HCT116 (cell line): Measurements from ENCODE around the gene MIDN. TPM values are rescaled to one million over a fixed set of nuclear protein-coding genes. Genes with fewer than 3 reads are reported as not detected.

Experiments used
- ATAC-seq: fragments of 200-7000 bp; cut with Tn5 transposase; 2 replicates; pipeline ENCODE4 v1.9.1; 2020; ENCODE audit warnings: mild to moderate bottlenecking, moderate library complexity
- BruUV-seq: library from RNA; stranded (reverse); fragments of 400-500 nt; replicated peaks from 2 replicates; lab custom pipeline; 2021; lab: Mats Ljungman, UMichigan
- CTCF ChIA-PET: fragments of 300-600 bp; sonication (Branson Sonifier 250); formaldehyde crosslinking; loops from one replicate; lab custom pipeline; 2021; ENCODE audit warnings: antibody characterized with exemption; lab: Charles Lee
- POLR2A ChIA-PET: fragments of 300-600, 350-600 bp; sonication (Branson Sonifier 250); formaldehyde crosslinking; loops from one replicate; lab custom pipeline; 2021; ENCODE audit warnings: antibody characterized with exemption; lab: Charles Lee
- RAD21 ChIA-PET, 2 experiments: fragments of 300-600 bp; sonication (Branson Sonifier 250); formaldehyde crosslinking; loops; one replicate each; lab custom pipeline; 2023; ENCODE audit warnings: low total read pairs in 2 of 2; ENCODE audit not compliant: uncharacterized antibody in 2 of 2, unreplicated experiment in 2 of 2, low non-redundant PET in 1 of 2; lab: Charles Lee
- DNase-seq: peaks from one replicate; pipeline ENCODE4 v3.0.0-alpha.2; 2010; ENCODE audit warnings: low read depth, low spot score
- H2AFZ ChIP-seq: fragments of 200-600 bp; shearing (Covaris generic), sonication (generic); 2 replicates; pipeline ENCODE4 v1.6.1; 2017; ENCODE audit warnings: low read depth, mixed run types, mixed read lengths, antibody characterized with exemption, low read length; ENCODE audit not compliant: poor library complexity, severe bottlenecking
- H3K27ac ChIP-seq: 2 replicates; pipeline ENCODE4 v1.5.1; 2012; ENCODE audit warnings: low read depth, low read length
- H3K27me3 ChIP-seq: fragments of 200-600 bp; sonication (generic); 2 replicates; pipeline ENCODE4 v1.6.1; 2016; ENCODE audit warnings: mixed run types, low read length, mixed read lengths; ENCODE audit not compliant: insufficient read depth
- H3K36me3 ChIP-seq, 2 experiments: fragments of 200-500 bp in 1 of 2; fragments of 200-600 bp in 1 of 2; sonication (Bioruptor generic) in 1 of 2; sonication (generic) in 1 of 2; 2 replicates each; pipeline versions ENCODE4 v1.5.1 to v1.6.1; 2014 to 2016; ENCODE audit warnings: low read length in 2 of 2, inconsistent platforms in 1 of 2, mixed read lengths in 1 of 2, mixed run types in 1 of 2; ENCODE audit not compliant: insufficient read depth in 2 of 2, control insufficient read depth in 1 of 2
- H3K4me1 ChIP-seq, 2 experiments: fragments of 200-600 bp in 1 of 2; sonication (generic) in 1 of 2; 2 replicates each; pipeline versions ENCODE4 v1.5.1 to v1.6.1; 2012 to 2017; ENCODE audit warnings: low read length in 2 of 2, inconsistent platforms in 1 of 2, mild to moderate bottlenecking in 1 of 2, mixed read lengths in 1 of 2, mixed run types in 1 of 2, moderate library complexity in 1 of 2; ENCODE audit not compliant: insufficient read depth in 2 of 2, control insufficient read depth in 1 of 2
- H3K4me2 ChIP-seq: fragments of 200-600 bp; sonication (generic); 2 replicates; pipeline ENCODE4 v1.6.1; 2017; ENCODE audit warnings: mixed run types, low read length, mixed read lengths
- H3K4me3 ChIP-seq, 2 experiments: fragments of 200-600 bp in 1 of 2; sonication (generic) in 1 of 2; replicated peaks in 1 of 2; 2 replicates each; pipeline ENCODE4 v1.5.1; 2011 to 2016; ENCODE audit warnings: low read length in 2 of 2, control low read depth in 1 of 2, low read depth in 1 of 2, mild to moderate bottlenecking in 1 of 2, mixed read lengths in 1 of 2, mixed run types in 1 of 2
- H3K79me2 ChIP-seq: fragments of 200-600 bp; sonication (generic); 2 replicates; pipeline ENCODE4 v1.6.1; 2017; ENCODE audit warnings: mild to moderate bottlenecking, mixed run types, low read length, moderate library complexity, mixed read lengths; ENCODE audit not compliant: insufficient read depth
- H3K9ac ChIP-seq: fragments of 200-600 bp; sonication (generic); 2 replicates; pipeline ENCODE4 v1.6.1; 2016; ENCODE audit warnings: low read length, mixed read lengths
- H3K9me2 ChIP-seq: fragments of 200-600 bp; sonication (generic), shearing (Covaris generic); 2 replicates; pipeline ENCODE4 v1.6.1; 2017; ENCODE audit warnings: mixed run types, mild to moderate bottlenecking, moderate library complexity; ENCODE audit not compliant: insufficient read depth
- H3K9me3 ChIP-seq, 2 experiments: fragments of 200-500 bp in 1 of 2; fragments of 200-600 bp in 1 of 2; sonication (Bioruptor generic) in 1 of 2; sonication (generic) in 1 of 2; 2 replicates each; pipeline ENCODE4 v1.6.1; 2014 to 2017; ENCODE audit warnings: low read length in 2 of 2, mixed read lengths in 2 of 2, inconsistent platforms in 1 of 2, low read depth in 1 of 2, mild to moderate bottlenecking in 1 of 2, mixed run types in 1 of 2, moderate library complexity in 1 of 2; ENCODE audit not compliant: control insufficient read depth in 1 of 2, insufficient read depth in 1 of 2
- H4K20me1 ChIP-seq: fragments of 200-600 bp; sonication (generic), shearing (Covaris generic); 2 replicates; pipeline ENCODE4 v1.6.1; 2017; ENCODE audit warnings: mixed run types, mild to moderate bottlenecking, moderate library complexity; ENCODE audit not compliant: insufficient read depth
- CBX3 ChIP-seq: IDR thresholded peaks from 2 replicates; pipeline ENCODE4 v1.6.1; 2012; ENCODE audit warnings: low read depth
- CEBPB ChIP-seq: IDR thresholded peaks from 2 replicates; pipeline ENCODE4 v1.6.1; 2012; ENCODE audit warnings: low read depth
- CTCF ChIP-seq, 3 experiments: fragments of 200-600 bp in 1 of 3; sonication (generic) in 1 of 3; IDR thresholded peaks in 2 of 3; conservative IDR thresholded peaks in 1 of 3; 2 replicates each; pipeline ENCODE4 v1.5.1; 2012 to 2017; ENCODE audit warnings: low read depth in 2 of 3, low read length in 2 of 3, antibody characterized with exemption in 1 of 3, borderline replicate concordance in 1 of 3, control low read depth in 1 of 3, mild to moderate bottlenecking in 1 of 3, mixed read lengths in 1 of 3, mixed run types in 1 of 3, moderate library complexity in 1 of 3; ENCODE audit not compliant: insufficient read depth in 1 of 3
- EGR1 ChIP-seq: IDR thresholded peaks from 2 replicates; pipeline ENCODE4 v1.6.1; 2012; ENCODE audit warnings: low read depth
- EZH2 ChIP-seq: fragments of 200-600 bp; sonication (generic); IDR thresholded peaks from 2 replicates; pipeline ENCODE4 v1.6.1; 2017; ENCODE audit warnings: antibody characterized with exemption, mixed run types
- FOSL1 ChIP-seq: IDR thresholded peaks from 2 replicates; pipeline ENCODE4 v1.6.1; 2012; ENCODE audit warnings: low read depth
- JUND ChIP-seq: IDR thresholded peaks from 2 replicates; pipeline ENCODE4 v1.6.1; 2012
- MAX ChIP-seq: IDR thresholded peaks from 2 replicates; pipeline ENCODE4 v1.6.1; 2012
- POLR2AphosphoS5 ChIP-seq: IDR thresholded peaks from 2 replicates; pipeline ENCODE4 v1.6.1; 2011; ENCODE audit warnings: mild to moderate bottlenecking, low read depth, low read length, moderate library complexity
- RAD21 ChIP-seq: IDR thresholded peaks from 2 replicates; pipeline ENCODE4 v1.6.1; 2012; ENCODE audit warnings: low read depth, mild to moderate bottlenecking
- REST ChIP-seq: IDR thresholded peaks from 2 replicates; pipeline ENCODE4 v1.6.1; 2012; ENCODE audit warnings: low read depth
- SIN3A ChIP-seq: IDR thresholded peaks from 2 replicates; pipeline ENCODE4 v1.6.1; 2012; ENCODE audit warnings: low read depth
- SRF ChIP-seq: IDR thresholded peaks from 2 replicates; pipeline ENCODE4 v1.6.1; 2012; ENCODE audit warnings: low read depth
- TCF7L2 ChIP-seq: IDR thresholded peaks from 2 replicates; pipeline ENCODE4 v1.7.0; 2011; ENCODE audit warnings: borderline replicate concordance, inconsistent platforms; ENCODE audit not compliant: insufficient read depth, insufficient read length; ENCODE audit errors: extremely low read depth
- YY1 ChIP-seq: IDR thresholded peaks from 2 replicates; pipeline ENCODE4 v1.6.1; 2011; ENCODE audit warnings: low read length, low read depth, moderate library complexity, mild to moderate bottlenecking; ENCODE audit not compliant: insufficient replicate concordance; ENCODE audit errors: extremely low read depth
- ZBTB33 ChIP-seq: IDR thresholded peaks from 2 replicates; pipeline ENCODE4 v1.6.1; 2011; ENCODE audit warnings: mild to moderate bottlenecking, low read length, moderate library complexity; ENCODE audit not compliant: insufficient replicate concordance; ENCODE audit errors: extremely low read depth
- ZFX ChIP-seq: fragments of 450-650 bp; IDR thresholded peaks from 2 replicates; pipeline ENCODE4 v1.6.1; 2017
- intact Hi-C: fragments of 100-400 bp; cut with micrococcal nuclease; formaldehyde crosslinking; loops from 2 replicates; pipeline ENCODE4 v1.10.0; 2022
- total RNA-seq: library from RNA; stranded (reverse); gene quantifications from one replicate; pipeline ENCODE4 v1.2.1, GENCODE V29; 2021; ENCODE audit not compliant: unreplicated experiment

MIDN gene
- total RNA-seq, 1 experiment from 2014 or later = 146 TPM

- Histone ChIP-seq H3K36me3 (peaks cover 2 to 6% of the 10 kb centered on the region in 2 experiments; a peak in 2 of 4 replicates), H3K79me2 (peaks cover 63% of the 10 kb centered on the region), H4K20me1 (no peaks in the 10 kb centered on the region), H2AFZ (no peak overlapping the region)
- intact Hi-C loops = no loop called here
- POLR2A ChIA-PET = no interaction called here
- CTCF ChIA-PET = interaction anchor here (0.6 to 1.7 kb wide), 3 partner anchors 9 to 106 kb away, joined by 3 to 4 read pairs (median 3); partner anchors contain the start of gene CIRBP
- TF ChIP-seq ZFX = no peak
- TF ChIP-seq POLR2AphosphoS5 = no peak
- no peak for TF ChIP-seq REST
- no peak for TF ChIP-seq YY1
- TF ChIP-seq SIN3A = no peak
- TF ChIP-seq JUND = no peak
- no peak for TF ChIP-seq FOSL1
- TF ChIP-seq CTCF (IDR thresholded peaks at IDR 0.05 in 2 of 3, conservative IDR thresholded peaks at IDR 0.05 in 1 of 3; ENCODE audit: borderline replicate concordance in 1 of 3, insufficient read depth in 1 of 3, low read depth in 2 of 3, low read length in 2 of 3) = no peak
- TF ChIP-seq EGR1 = no peak
- TF ChIP-seq CEBPB = no peak
- no peak for TF ChIP-seq CBX3
- no peak for TF ChIP-seq ZBTB33
- no peak for TF ChIP-seq RAD21
- TF ChIP-seq TCF7L2 = no peak
- no peak for TF ChIP-seq SRF
- no peak for TF ChIP-seq EZH2
- TF ChIP-seq MAX = no peak
- TF ChIP-seq, all 23 proteins: peak for 0
- H3K27me3 ChIP-seq = no peaks in the 10 kb centered on the region
- H3K9me3 ChIP-seq = no peaks in the 10 kb centered on the region
- H3K4me3 ChIP-seq = no peak overlapping the region
- H3K27ac ChIP-seq = peak overlapping the region; percentile 25; the same call in 1 of the 2 replicates
- peaks cover 13 to 44% of the 10 kb centered on the region in 2 experiments for H3K4me1 ChIP-seq
- DNase-seq (no peak), ATAC-seq (no peak)
- H3K4me2 ChIP-seq = no peak overlapping the region
- BruUV-seq = no TSS peak
- RAD21 ChIA-PET = no interaction called here
- no peaks in the 10 kb centered on the region for H3K9me2 ChIP-seq
- H3K9ac ChIP-seq = no peak overlapping the region
Observed at GRCh38 chr19:1218751-1219567, 29.4 kb upstream of the MIDN start.
